ENCODE data around the gene DCLK2.

DNA sequence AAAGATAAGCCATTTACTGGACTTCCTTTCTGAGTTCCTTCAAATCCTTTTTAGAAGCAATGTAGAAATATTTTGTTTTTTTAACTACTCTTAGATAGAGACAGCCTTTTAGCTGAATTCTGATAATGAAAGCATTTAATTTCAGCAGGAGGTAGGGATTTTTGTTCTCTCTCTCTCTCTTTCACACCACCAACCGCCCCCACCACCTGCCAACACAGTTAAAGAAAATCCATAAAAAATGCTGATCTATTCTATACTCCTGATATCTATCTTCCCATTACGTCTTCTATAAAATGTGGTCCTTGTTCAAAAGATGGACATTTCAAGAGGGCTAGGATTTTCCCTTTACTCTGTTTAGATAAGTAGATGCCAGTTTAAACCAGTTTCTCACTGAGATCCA lies 104.5 kb downstream of the DCLK2 start:
- TF ChIP-seq, protein P1, sequence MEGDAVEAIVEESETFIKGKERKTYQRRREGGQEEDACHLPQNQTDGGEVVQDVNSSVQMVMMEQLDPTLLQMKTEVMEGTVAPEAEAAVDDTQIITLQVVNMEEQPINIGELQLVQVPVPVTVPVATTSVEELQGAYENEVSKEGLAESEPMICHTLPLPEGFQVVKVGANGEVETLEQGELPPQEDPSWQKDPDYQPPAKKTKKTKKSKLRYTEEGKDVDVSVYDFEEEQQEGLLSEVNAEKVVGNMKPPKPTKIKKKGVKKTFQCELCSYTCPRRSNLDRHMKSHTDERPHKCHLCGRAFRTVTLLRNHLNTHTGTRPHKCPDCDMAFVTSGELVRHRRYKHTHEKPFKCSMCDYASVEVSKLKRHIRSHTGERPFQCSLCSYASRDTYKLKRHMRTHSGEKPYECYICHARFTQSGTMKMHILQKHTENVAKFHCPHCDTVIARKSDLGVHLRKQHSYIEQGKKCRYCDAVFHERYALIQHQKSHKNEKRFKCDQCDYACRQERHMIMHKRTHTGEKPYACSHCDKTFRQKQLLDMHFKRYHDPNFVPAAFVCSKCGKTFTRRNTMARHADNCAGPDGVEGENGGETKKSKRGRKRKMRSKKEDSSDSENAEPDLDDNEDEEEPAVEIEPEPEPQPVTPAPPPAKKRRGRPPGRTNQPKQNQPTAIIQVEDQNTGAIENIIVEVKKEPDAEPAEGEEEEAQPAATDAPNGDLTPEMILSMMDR (IDR thresholded peaks at IDR 0.05), result no peak
- TF ChIP-seq POLR2A (IDR thresholded peaks at IDR 0.05), result no peak
